NT2/D1 (cell line): Measurements from ENCODE around the gene PGGHG.

Experiments
- DNase-seq: peaks from one replicate; pipeline ENCODE4 v3.0.0-alpha.2; 2011; ENCODE audit warnings: low read depth, low spot score
- H3K27me3 ChIP-seq: 2 replicates; pipeline ENCODE4 v1.6.0; 2011; ENCODE audit warnings: mild to moderate bottlenecking; ENCODE audit not compliant: insufficient read length, insufficient read depth
- H3K36me3 ChIP-seq: 2 replicates; pipeline ENCODE4 v1.6.1; 2011; ENCODE audit warnings: mild to moderate bottlenecking, low read length, mixed read lengths; ENCODE audit not compliant: insufficient read depth, insufficient read length
- H3K4me1 ChIP-seq: 2 replicates; pipeline ENCODE4 v1.5.1; 2011; ENCODE audit not compliant: insufficient read depth, insufficient read length
- H3K4me3 ChIP-seq: 2 replicates; pipeline ENCODE4 v1.5.1; 2011; ENCODE audit warnings: low read depth; ENCODE audit not compliant: insufficient read length
- H3K9ac ChIP-seq: 2 replicates; pipeline ENCODE4 v1.6.0; 2011; ENCODE audit warnings: low read depth; ENCODE audit not compliant: insufficient read length
- H3K9me3 ChIP-seq: 2 replicates; pipeline ENCODE4 v1.5.1; 2011; ENCODE audit warnings: mild to moderate bottlenecking, low read length; ENCODE audit not compliant: insufficient read depth
- SUZ12 ChIP-seq: IDR thresholded peaks from 2 replicates; pipeline ENCODE4 v1.6.1; 2011; ENCODE audit not compliant: insufficient read length, insufficient read depth; ENCODE audit errors: extremely low read depth
- YY1 ChIP-seq: IDR thresholded peaks from 2 replicates; pipeline ENCODE4 v1.6.1; 2011; ENCODE audit not compliant: insufficient read length, insufficient read depth
- ZNF274 ChIP-seq: IDR thresholded peaks from 2 replicates; pipeline ENCODE4 v1.6.1; 2011; ENCODE audit warnings: mild to moderate bottlenecking, low read depth, low read length

PGGHG gene

GRCh38 chr11:298406-299065 is 9.6 kb downstream of the PGGHG start:
- no peak for TF ChIP-seq ZNF274
- TF ChIP-seq SUZ12: no peak
- no peak for TF ChIP-seq YY1
- Histone ChIP-seq H3K9me3 (no peaks in the 10 kb centered on the region), H3K4me3 (no peak overlapping the region), H3K9ac (peak overlapping the region; percentile 50), H3K27me3 (no peaks in the 10 kb centered on the region), H3K4me1 (peaks cover 27% of the 10 kb centered on the region), H3K36me3 (peaks cover 28% of the 10 kb centered on the region)
- DNase-seq: no peak

- H3K27me3 ChIP-seq: no peaks in the 10 kb centered on the region
- no peaks in the 10 kb centered on the region for H3K9me3 ChIP-seq
- no peak within 1 kb of the TSS for H3K4me3 ChIP-seq
- peaks cover 21% of the 10 kb centered on the region for H3K36me3 ChIP-seq
- TF ChIP-seq YY1 (no peak), ZNF274 (no peak), SUZ12 (no peak)
- H3K4me1 ChIP-seq: peaks cover 29% of the 10 kb centered on the region
- H3K9ac ChIP-seq: peak within 1 kb of the TSS; percentile 8
- DNase-seq: no peak
These were observed 10.4 kb downstream of the PGGHG start, which contains the start of gene IFITM5 for GRCh38 chr11:299081-299891. TSS of gene IFITM5 (minus strand) at chr11:299526. CDS start at chr11:299490, 36 bp downstream.

- no peaks in the 10 kb centered on the region for H3K9me3 ChIP-seq
- DNase-seq: no peak
- peaks cover 12% of the 10 kb centered on the region for H3K36me3 ChIP-seq
- no peaks in the 10 kb centered on the region for H3K27me3 ChIP-seq
- H3K9ac ChIP-seq: no peak overlapping the region
- peaks cover 30% of the 10 kb centered on the region for H3K4me1 ChIP-seq
- TF ChIP-seq ZNF274: no peak
- no peak for TF ChIP-seq YY1
- no peak overlapping the region for H3K4me3 ChIP-seq
These were observed 11.2 kb downstream of the PGGHG start for GRCh38 chr11:299951-300735.

GRCh38 chr11:303363-303762 is 14.4 kb downstream of the PGGHG start:
- Histone ChIP-seq H3K27me3 (no peaks in the 10 kb centered on the region), H3K36me3 (no peaks in the 10 kb centered on the region), H3K4me3 (no peak overlapping the region), H3K4me1 (peaks cover 33% of the 10 kb centered on the region), H3K9ac (peak overlapping the region; percentile 24), H3K9me3 (no peaks in the 10 kb centered on the region)
- DNase-seq: no peak
- TF ChIP-seq YY1 (no peak), SUZ12 (no peak), ZNF274 (no peak)

GRCh38 chr11:304061-304506 is 15.2 kb downstream of the PGGHG start:
- peaks cover 29% of the 10 kb centered on the region for H3K4me1 ChIP-seq
- H3K27me3 ChIP-seq: no peaks in the 10 kb centered on the region
- DNase-seq: no peak
- H3K36me3 ChIP-seq: no peaks in the 10 kb centered on the region
- TF ChIP-seq YY1: no peak
- no peak for TF ChIP-seq ZNF274
- no peak for TF ChIP-seq SUZ12
- no peaks in the 10 kb centered on the region for H3K9me3 ChIP-seq
- no peak overlapping the region for H3K4me3 ChIP-seq
- peak overlapping the region; percentile 51 for H3K9ac ChIP-seq

- no peak overlapping the region for H3K9ac ChIP-seq
- peak; percentile 93 for DNase-seq
These were observed 16.3 kb downstream of the PGGHG start for GRCh38 chr11:304915-305843.

More at GRCh38 chr11:304915-305843, 16.3 kb downstream of the PGGHG start:
- no peaks in the 10 kb centered on the region for H3K9me3 ChIP-seq
- no peak overlapping the region for H3K4me3 ChIP-seq
- H3K4me1 ChIP-seq: peaks cover 26% of the 10 kb centered on the region
- H3K27me3 ChIP-seq: no peaks in the 10 kb centered on the region
- H3K36me3 ChIP-seq: no peaks in the 10 kb centered on the region
- TF ChIP-seq SUZ12: no peak
- no peak for TF ChIP-seq YY1
- no peak for TF ChIP-seq ZNF274
